ENCODE measurements around the gene TMPRSS4.

Gene TMPRSS4

DNA sequence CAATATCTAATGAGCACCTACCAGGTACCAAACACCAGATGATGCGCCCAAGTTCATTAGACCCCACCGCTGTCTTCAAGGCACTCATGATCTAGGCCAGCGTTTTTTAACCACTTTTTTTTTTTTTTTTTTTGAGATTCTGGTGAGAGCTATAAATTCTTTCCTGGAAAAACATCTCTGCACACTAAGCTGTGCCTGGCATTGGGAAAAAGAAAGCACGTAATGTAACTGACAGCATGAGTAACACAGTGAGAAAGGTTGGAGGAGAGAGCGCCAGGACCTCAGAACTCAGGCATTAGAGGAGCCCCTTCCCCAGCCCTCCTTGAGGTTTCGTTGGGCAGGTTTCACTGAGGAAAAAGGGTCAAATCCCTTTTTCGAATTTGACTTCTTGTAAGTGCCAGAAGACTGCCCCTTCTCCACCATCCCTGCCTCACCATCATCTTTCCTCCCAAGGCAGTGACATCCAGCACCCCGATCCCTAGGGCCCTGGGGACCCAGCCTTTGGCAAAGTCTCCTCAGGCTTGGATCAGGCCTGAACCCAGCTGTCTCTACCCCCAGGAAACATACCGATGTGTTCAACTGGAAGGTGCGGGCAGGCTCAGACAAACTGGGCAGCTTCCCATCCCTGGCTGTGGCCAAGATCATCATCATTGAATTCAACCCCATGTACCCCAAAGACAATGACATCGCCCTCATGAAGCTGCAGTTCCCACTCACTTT is 36.0 kb downstream of the TMPRSS4 start:
- POLR2A ChIA-PET: no interaction called here
- CTCF ChIA-PET: interaction anchor here (1.3 to 1.7 kb wide), 3 partner anchors 10 to 35 kb away, joined by 3 to 4 read pairs (median 3); no protein-coding TSS in a partner anchor
- TF ChIP-seq, protein P1, sequence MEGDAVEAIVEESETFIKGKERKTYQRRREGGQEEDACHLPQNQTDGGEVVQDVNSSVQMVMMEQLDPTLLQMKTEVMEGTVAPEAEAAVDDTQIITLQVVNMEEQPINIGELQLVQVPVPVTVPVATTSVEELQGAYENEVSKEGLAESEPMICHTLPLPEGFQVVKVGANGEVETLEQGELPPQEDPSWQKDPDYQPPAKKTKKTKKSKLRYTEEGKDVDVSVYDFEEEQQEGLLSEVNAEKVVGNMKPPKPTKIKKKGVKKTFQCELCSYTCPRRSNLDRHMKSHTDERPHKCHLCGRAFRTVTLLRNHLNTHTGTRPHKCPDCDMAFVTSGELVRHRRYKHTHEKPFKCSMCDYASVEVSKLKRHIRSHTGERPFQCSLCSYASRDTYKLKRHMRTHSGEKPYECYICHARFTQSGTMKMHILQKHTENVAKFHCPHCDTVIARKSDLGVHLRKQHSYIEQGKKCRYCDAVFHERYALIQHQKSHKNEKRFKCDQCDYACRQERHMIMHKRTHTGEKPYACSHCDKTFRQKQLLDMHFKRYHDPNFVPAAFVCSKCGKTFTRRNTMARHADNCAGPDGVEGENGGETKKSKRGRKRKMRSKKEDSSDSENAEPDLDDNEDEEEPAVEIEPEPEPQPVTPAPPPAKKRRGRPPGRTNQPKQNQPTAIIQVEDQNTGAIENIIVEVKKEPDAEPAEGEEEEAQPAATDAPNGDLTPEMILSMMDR (IDR thresholded peaks at IDR 0.05; ENCODE audit: control extremely low read depth, extremely low read depth, low read depth, missing control alignments): no peak
- DNase-seq (ENCODE audit: extremely low spot score): no peak

DNA sequence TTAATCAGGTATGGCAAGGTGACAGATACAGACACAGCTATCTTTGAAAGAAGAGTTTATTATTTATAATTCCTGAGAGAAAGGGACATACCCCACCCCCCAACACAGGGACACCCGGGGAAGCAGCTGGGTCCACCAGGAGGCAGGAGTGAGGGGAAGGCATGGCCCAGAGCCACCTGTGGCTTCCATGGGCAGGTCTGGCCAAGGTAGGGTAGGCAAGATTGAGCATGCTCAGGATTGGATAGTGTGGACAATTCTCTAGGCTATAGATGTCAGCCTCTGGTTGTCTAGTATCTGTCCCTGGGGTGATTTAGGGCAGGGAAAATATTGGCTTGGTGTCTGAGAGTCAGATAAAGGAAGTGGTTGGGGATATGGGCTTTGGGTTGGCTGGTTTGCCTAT is 37.4 kb downstream of the TMPRSS4 start:
- TF ChIP-seq, protein P1 (IDR thresholded peaks at IDR 0.05; ENCODE audit: control extremely low read depth, extremely low read depth, low read depth, missing control alignments): no peak
- CTCF ChIA-PET: interaction anchor here (1.5 to 1.7 kb wide), 2 partner anchors 8 to 14 kb away, joined by 3 to 4 read pairs; no protein-coding TSS in a partner anchor
- no peak for DNase-seq (ENCODE audit: extremely low spot score)
- POLR2A ChIA-PET: no interaction called here

DNA sequence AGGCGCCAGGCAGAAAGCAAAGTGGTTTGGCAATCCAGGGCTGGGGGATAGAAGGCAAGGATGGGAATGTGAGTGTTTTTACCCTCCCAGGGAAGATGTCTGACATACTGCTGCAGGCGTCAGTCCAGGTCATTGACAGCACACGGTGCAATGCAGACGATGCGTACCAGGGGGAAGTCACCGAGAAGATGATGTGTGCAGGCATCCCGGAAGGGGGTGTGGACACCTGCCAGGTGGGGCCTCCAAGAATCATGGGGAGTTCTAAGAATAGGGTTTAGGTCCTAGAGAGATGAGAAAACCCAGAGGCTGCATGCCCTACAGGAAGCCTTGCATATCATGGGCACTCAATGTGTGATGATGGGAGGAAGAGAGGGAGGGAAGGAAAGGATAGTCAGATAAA is 38.2 kb downstream of the TMPRSS4 start:
- DNase-seq (ENCODE audit: extremely low spot score): no peak
- POLR2A ChIA-PET: no interaction called here
- TF ChIP-seq, protein P1 (IDR thresholded peaks at IDR 0.05; ENCODE audit: control extremely low read depth, extremely low read depth, low read depth, missing control alignments): no peak
- CTCF ChIA-PET: interaction anchor here (1.4 kb wide), 1 partner anchor 57 kb away, joined by 3 read pairs; no protein-coding TSS in a partner anchor

DNA sequence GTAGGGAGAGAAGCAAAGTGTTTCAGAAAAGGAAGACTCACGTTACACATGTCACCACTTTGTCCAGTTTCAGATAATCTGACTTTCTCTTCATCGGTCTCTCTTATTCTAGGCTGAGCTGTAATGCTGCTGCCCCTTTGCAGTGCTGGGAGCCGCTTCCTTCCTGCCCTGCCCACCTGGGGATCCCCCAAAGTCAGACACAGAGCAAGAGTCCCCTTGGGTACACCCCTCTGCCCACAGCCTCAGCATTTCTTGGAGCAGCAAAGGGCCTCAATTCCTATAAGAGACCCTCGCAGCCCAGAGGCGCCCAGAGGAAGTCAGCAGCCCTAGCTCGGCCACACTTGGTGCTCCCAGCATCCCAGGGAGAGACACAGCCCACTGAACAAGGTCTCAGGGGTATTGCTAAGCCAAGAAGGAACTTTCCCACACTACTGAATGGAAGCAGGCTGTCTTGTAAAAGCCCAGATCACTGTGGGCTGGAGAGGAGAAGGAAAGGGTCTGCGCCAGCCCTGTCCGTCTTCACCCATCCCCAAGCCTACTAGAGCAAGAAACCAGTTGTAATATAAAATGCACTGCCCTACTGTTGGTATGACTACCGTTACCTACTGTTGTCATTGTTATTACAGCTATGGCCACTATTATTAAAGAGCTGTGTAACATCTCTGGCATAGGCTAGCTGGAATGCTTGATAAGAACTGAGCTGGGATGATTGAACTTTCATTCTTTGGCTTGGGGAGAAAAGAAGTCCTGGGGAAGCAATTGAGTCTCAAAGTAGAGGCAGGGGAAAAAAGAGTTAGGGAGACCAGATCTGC is 41.1 kb downstream of the TMPRSS4 start:
- no peak for DNase-seq (ENCODE audit: extremely low spot score)
- TF ChIP-seq, protein P1 (IDR thresholded peaks at IDR 0.05; ENCODE audit: control extremely low read depth, extremely low read depth, low read depth, missing control alignments): no peak
- POLR2A ChIA-PET: no interaction called here
- CTCF ChIA-PET: interaction anchor here (1.3 to 1.7 kb wide), 2 partner anchors 11 to 53 kb away, joined by 3 to 8 read pairs; no protein-coding TSS in a partner anchor

DNA sequence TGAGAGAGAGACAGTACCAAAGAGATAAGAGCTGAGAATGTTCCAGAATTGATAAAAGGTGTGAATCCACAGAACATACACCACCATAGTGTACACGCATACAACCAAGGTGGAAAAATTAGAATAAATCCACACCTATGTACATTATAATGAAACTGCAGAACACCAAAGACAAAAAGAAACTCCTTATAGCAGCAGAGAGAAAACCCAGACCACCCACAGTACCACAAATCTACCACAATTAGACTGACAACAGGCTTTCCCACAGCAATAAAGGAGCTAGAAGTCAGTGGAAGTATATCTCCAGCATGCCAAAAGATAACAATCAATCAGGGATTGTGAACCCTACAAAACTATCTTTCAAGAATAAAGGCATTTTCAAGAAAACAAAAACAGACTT is 43.9 kb downstream of the TMPRSS4 start:
- POLR2A ChIA-PET: no interaction called here
- DNase-seq (ENCODE audit: extremely low spot score): no peak
- CTCF ChIA-PET: interaction anchor here (1.7 kb wide), 1 partner anchor 11 kb away, joined by 5 read pairs; no protein-coding TSS in a partner anchor
- TF ChIP-seq, protein P1 (IDR thresholded peaks at IDR 0.05; ENCODE audit: control extremely low read depth, extremely low read depth, low read depth, missing control alignments): no peak

DNA sequence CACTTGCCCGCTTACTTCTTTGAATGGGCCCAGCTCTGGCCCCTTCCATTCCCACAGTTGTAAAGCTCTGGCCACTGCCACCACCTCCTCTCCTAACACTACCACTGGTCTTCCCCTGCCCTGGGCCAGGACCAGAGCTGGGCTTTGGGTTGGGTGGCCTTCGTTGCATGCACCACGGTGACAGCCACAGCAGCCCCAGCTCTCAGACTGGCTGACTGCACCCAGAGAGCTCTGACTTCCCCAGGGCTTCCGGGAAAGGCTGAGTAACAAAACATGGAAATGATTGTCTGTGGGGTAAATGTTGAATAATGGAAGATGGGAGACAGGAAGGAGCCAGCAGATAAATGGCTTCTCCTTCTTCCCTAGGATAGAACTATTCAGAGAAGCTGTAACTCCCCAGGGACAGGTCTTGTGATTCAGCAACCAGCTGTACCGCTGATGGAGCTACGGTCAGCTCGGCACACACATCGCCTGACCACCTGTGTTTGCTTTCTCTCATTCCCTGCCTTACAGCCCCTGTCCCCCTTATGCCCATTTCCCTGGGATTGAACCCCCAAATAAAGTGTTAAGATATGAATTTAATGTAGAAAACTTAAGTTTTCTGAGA is 48.2 kb downstream of the TMPRSS4 start:
- TF ChIP-seq, protein P1 (IDR thresholded peaks at IDR 0.05; ENCODE audit: control extremely low read depth, extremely low read depth, low read depth, missing control alignments): no peak
- POLR2A ChIA-PET: no interaction called here
- DNase-seq (ENCODE audit: extremely low spot score): no peak
- CTCF ChIA-PET: interaction anchor here (1.0 to 1.9 kb wide), 2 partner anchors 9 to 47 kb away, joined by 3 to 6 read pairs; no protein-coding TSS in a partner anchor
